ENCODE results near the gene HAVCR2. TPM values are rescaled to one million over a fixed set of nuclear protein-coding genes. Genes with fewer than 3 reads are reported as not detected.

HAVCR2 gene
- total and polyA plus RNA-seq, 2 experiments from 2014 or later = not detected

- Histone ChIP-seq H3K9ac (no peak overlapping the region), H3K4me3 (no peak overlapping the region), H3F3A (ENCODE audit: insufficient read depth) (no peaks in the 10 kb centered on the region), H3K9me2 (ENCODE audit: insufficient read depth) (no peaks in the 10 kb centered on the region), H3K9me3 (ENCODE audit: low read depth) (no peaks in the 10 kb centered on the region), H3K27ac (no peak overlapping the region), H3K79me2 (ENCODE audit: insufficient read depth) (no peaks in the 10 kb centered on the region), H2AFZ (no peak overlapping the region), H3K36me3 (ENCODE audit: low read depth) (no peaks in the 10 kb centered on the region), H3K27me3 (replicated peaks; ENCODE audit: insufficient read depth) (no peaks in the 10 kb centered on the region), H4K20me1 (ENCODE audit: insufficient read depth) (no peaks in the 10 kb centered on the region), H3K4me1 (ENCODE audit: insufficient read depth) (no peaks in the 10 kb centered on the region), H3K4me2 (ENCODE audit: unreplicated experiment) (no peak overlapping the region)
- in situ Hi-C loops (cut with MboI) = no loop called here
- 74 to 80% methylated on average over 3 of the region's 3 CpGs for WGBS, 2 experiments (ENCODE audit: low coverage in 1 of 2, low lambda C conversion rate in 2 of 2, missing lambda C conversion rate in 2 of 2)
- TF ChIP-seq EZH2phosphoT487 (IDR thresholded peaks at IDR 0.05; ENCODE audit: insufficient read depth, low read depth) = no peak
- no peak for TF ChIP-seq EZH2 (IDR thresholded peaks at IDR 0.05; ENCODE audit: insufficient read depth, poor library complexity, severe bottlenecking)
- no peak for DNase-seq
Measured at GRCh38 chr5:157107508-157107907, 1.3 kb downstream of the HAVCR2 start.

DNA sequence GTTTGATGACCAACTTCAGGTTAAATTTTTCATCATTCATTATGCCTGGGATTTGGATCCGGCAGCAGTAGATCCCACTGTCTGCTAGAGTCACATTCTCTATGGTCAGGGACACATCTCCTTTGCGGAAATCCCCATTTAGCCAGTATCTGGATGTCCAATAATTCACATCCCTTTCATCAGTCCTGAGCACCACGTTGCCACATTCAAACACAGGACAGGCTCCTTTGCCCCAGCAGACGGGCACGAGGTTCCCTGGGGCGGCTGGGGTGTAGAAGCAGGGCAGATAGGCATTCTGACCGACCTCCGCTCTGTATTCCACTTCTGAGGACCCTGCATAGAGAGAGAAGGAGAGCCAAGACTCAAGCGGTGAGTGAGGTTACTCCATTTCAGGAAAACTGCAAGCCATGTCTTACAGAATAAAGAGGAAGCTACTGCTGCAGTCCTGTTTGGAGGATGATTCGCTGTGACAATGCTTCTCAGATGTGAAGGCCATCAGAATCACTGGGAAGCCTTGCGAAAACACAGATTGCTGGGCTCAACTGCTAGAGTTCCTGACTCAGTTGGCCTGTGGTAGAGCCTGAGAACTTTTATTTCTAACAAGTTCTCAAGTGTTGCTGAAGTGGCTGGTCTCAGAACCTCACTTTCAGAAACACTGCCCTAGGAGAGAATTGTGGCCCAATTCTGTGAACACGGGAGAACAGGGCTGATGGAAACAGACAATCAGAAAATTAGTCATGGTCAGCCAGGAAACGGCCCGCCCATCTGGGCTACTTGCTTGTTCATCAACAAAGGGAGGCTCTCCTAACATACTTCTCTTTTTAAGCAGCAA, 2.0 kb downstream of the HAVCR2 start:
- Histone ChIP-seq H3K9me2 (ENCODE audit: insufficient read depth) (no peaks in the 10 kb centered on the region), H3K9me3 (ENCODE audit: low read depth) (no peaks in the 10 kb centered on the region), H3K4me3 (no peak overlapping the region), H3K4me1 (ENCODE audit: insufficient read depth) (no peaks in the 10 kb centered on the region), H3K27ac (no peak overlapping the region), H2AFZ (no peak overlapping the region), H4K20me1 (ENCODE audit: insufficient read depth) (no peaks in the 10 kb centered on the region), H3K9ac (no peak overlapping the region), H3F3A (ENCODE audit: insufficient read depth) (no peaks in the 10 kb centered on the region), H3K79me2 (ENCODE audit: insufficient read depth) (no peaks in the 10 kb centered on the region), H3K27me3 (replicated peaks; ENCODE audit: insufficient read depth) (no peaks in the 10 kb centered on the region), H3K4me2 (ENCODE audit: unreplicated experiment) (no peak overlapping the region), H3K36me3 (ENCODE audit: low read depth) (no peaks in the 10 kb centered on the region)
- 72 to 74% methylated on average over 14 of the region's 14 CpGs for WGBS, 2 experiments (ENCODE audit: low coverage in 1 of 2, low lambda C conversion rate in 2 of 2, missing lambda C conversion rate in 2 of 2)
- TF ChIP-seq EZH2 (IDR thresholded peaks at IDR 0.05; ENCODE audit: insufficient read depth, poor library complexity, severe bottlenecking) (no peak), EZH2phosphoT487 (IDR thresholded peaks at IDR 0.05; ENCODE audit: insufficient read depth, low read depth) (no peak)
- in situ Hi-C loops (cut with MboI) = no loop called here
- peak; percentile 22 for DNase-seq

GRCh38 chr5:157100140-157100679, 8.6 kb downstream of the HAVCR2 start:
- Histone ChIP-seq H3K4me1 (ENCODE audit: insufficient read depth) (peaks cover 12% of the 10 kb centered on the region), H3F3A (ENCODE audit: insufficient read depth) (peaks cover 4% of the 10 kb centered on the region; the same call in 1 of the 2 replicates), H3K9me3 (ENCODE audit: low read depth) (no peaks in the 10 kb centered on the region), H3K9ac (no peak overlapping the region), H3K4me3 (no peak overlapping the region), H2AFZ (no peak overlapping the region), H3K27me3 (replicated peaks; ENCODE audit: insufficient read depth) (no peaks in the 10 kb centered on the region), H3K79me2 (ENCODE audit: insufficient read depth) (no peaks in the 10 kb centered on the region), H3K9me2 (ENCODE audit: insufficient read depth) (no peaks in the 10 kb centered on the region), H3K27ac (peak overlapping the region; percentile 39), H3K4me2 (ENCODE audit: unreplicated experiment) (no peak overlapping the region), H3K36me3 (ENCODE audit: low read depth) (no peaks in the 10 kb centered on the region), H4K20me1 (ENCODE audit: insufficient read depth) (no peaks in the 10 kb centered on the region)
- in situ Hi-C loops (cut with MboI) = no loop called here
- 48 to 50% methylated on average over 2 of the region's 2 CpGs for WGBS, 2 experiments (ENCODE audit: low coverage in 1 of 2, low lambda C conversion rate in 2 of 2, missing lambda C conversion rate in 2 of 2)
- peak; percentile 87 for DNase-seq
- TF ChIP-seq EZH2phosphoT487 (IDR thresholded peaks at IDR 0.05; ENCODE audit: insufficient read depth, low read depth) = no peak
- no peak for TF ChIP-seq EZH2 (IDR thresholded peaks at IDR 0.05; ENCODE audit: insufficient read depth, poor library complexity, severe bottlenecking)

- no peaks in the 10 kb centered on the region for H3K9me3 ChIP-seq (ENCODE audit: low read depth)
- 0 out of 2 replicates have a peak, but pooled peaks cover 6% of the 10 kb centered on the region for H3K27me3 ChIP-seq (replicated peaks; ENCODE audit: insufficient read depth)
- H3K36me3 ChIP-seq (ENCODE audit: low read depth) = no peaks in the 10 kb centered on the region
- no peaks in the 10 kb centered on the region for H3K4me1 ChIP-seq (ENCODE audit: insufficient read depth)
- TF ChIP-seq EZH2 (IDR thresholded peaks at IDR 0.05; ENCODE audit: insufficient read depth, poor library complexity, severe bottlenecking) (no peak), EZH2phosphoT487 (IDR thresholded peaks at IDR 0.05; ENCODE audit: insufficient read depth, low read depth) (no peak)
- no peak overlapping the region for H3K4me3 ChIP-seq
- WGBS, 2 experiments (ENCODE audit: low coverage in 1 of 2, low lambda C conversion rate in 2 of 2, missing lambda C conversion rate in 2 of 2) = 36 to 41% methylated on average over 3 of the region's 3 CpGs
- H3F3A ChIP-seq (ENCODE audit: insufficient read depth) = no peaks in the 10 kb centered on the region
- H3K27ac ChIP-seq = no peak overlapping the region
- H3K4me2 ChIP-seq (ENCODE audit: unreplicated experiment) = no peak overlapping the region
- H3K79me2 ChIP-seq (ENCODE audit: insufficient read depth) = no peaks in the 10 kb centered on the region
- H4K20me1 ChIP-seq (ENCODE audit: insufficient read depth) = no peaks in the 10 kb centered on the region
- no peak for DNase-seq
- no peak overlapping the region for H3K9ac ChIP-seq
- H2AFZ ChIP-seq = no peak overlapping the region
- in situ Hi-C loops (cut with MboI) = no loop called here
- H3K9me2 ChIP-seq (ENCODE audit: insufficient read depth) = no peaks in the 10 kb centered on the region
Measured at GRCh38 chr5:157088342-157088990, 20.4 kb downstream of the HAVCR2 start.

All from GM23248 (cell line).